Posterior vena cava (tissue), 2 donors: ENCODE measurements around the gene TNPO3. TPM values are rescaled to one million over a fixed set of nuclear protein-coding genes. Genes with fewer than 3 reads are reported as not detected.
A peak's percentile ranks its signal among the peaks of the same experiment; 100 is the strongest.
"Not testable (repeated sequence)": the region's sequence is repeated elsewhere in the genome, so short reads cannot be mapped to it uniquely, and the experiment has no call there.

ENCODE experiments used
- DNase-seq: peaks from one replicate; pipeline ENCODE4 v3.0.0-alpha.2; 2020; ENCODE audit warnings: low spot score
- intact Hi-C, 2 donors: fragments of 100-400 bp; cut with DNase I; formaldehyde crosslinking; loops; one replicate each; pipeline versions ENCODE4 v1.14.1 to v1.14.2; 2022 to 2023
- total RNA-seq, 2 donors: library from RNA; stranded (reverse); fragmentation: NEBNext Ultra II Directional; extraction: Animal tissue kit (Norgen Biotek cat#: 25700); gene quantifications; one replicate each; pipeline ENCODE4 v1.2.1, GENCODE V29; 2021
- donor health status: DM: yes; HTN: yes; CAD: no.
- donor health status: DM: yes; HTN: yes; CAD: no.

TNPO3 gene
- total RNA-seq, 2 donors from 2014 or later = 25.4 to 27.9 TPM

GRCh38 chr7:128945668-128946366, 109.1 kb downstream of the TNPO3 start:
- intact Hi-C loops = no loop called here
- peak; percentile 79 for DNase-seq

GRCh38 chr7:128944487-128945236, 110.2 kb downstream of the TNPO3 start:
- DNase-seq = no peak
- intact Hi-C loops = no loop called here

- intact Hi-C loops, DNase-seq: not testable (repeated sequence)
These were observed 111.7 kb downstream of the TNPO3 start for GRCh38 chr7:128943251-128943650.

- no peak for DNase-seq
These were observed 112.9 kb downstream of the TNPO3 start for GRCh38 chr7:128941946-128942526.

GRCh38 chr7:128941323-128941890, 113.5 kb downstream of the TNPO3 start:
- DNase-seq = no peak
- intact Hi-C loops = no loop called here

More at GRCh38 chr7:128941946-128942526, 112.9 kb downstream of the TNPO3 start:
- intact Hi-C loops = no loop called here

- intact Hi-C loops = no loop called here
- peak; percentile 93 for DNase-seq
These were observed 114.2 kb downstream of the TNPO3 start for GRCh38 chr7:128940494-128941322.

GRCh38 chr7:128939861-128940410, 115.0 kb downstream of the TNPO3 start:
- intact Hi-C loops = no loop called here
- DNase-seq = no peak

- intact Hi-C loops = no loop called here
- no peak for DNase-seq
These were observed 115.6 kb downstream of the TNPO3 start for GRCh38 chr7:128939075-128939860.

- intact Hi-C loops = no loop called here
- DNase-seq = no peak
These were observed 116.3 kb downstream of the TNPO3 start for GRCh38 chr7:128938544-128939074.

GRCh38 chr7:128937647-128938543, 117.0 kb downstream of the TNPO3 start, which contains the start of gene IRF5:
Gene IRF5, plus strand, starts transcription at chr7:128937927. Its CDS starts 4,155 bp downstream, at chr7:128942082.
- intact Hi-C loops = no loop called here
- DNase-seq = peak; percentile 90

- intact Hi-C loops = no loop called here
- no peak for DNase-seq
These were observed 117.7 kb downstream of the TNPO3 start for GRCh38 chr7:128937271-128937646.

- intact Hi-C loops = no loop called here
- DNase-seq = no peak
These were observed 118.1 kb downstream of the TNPO3 start for GRCh38 chr7:128936798-128937197.

- DNase-seq = no peak
- intact Hi-C loops = no loop called here
These were observed 119.6 kb downstream of the TNPO3 start for GRCh38 chr7:128935342-128935730.

GRCh38 chr7:128934361-128935341, 120.3 kb downstream of the TNPO3 start:
- intact Hi-C loops = no loop called here
- DNase-seq = no peak

GRCh38 chr7:128933180-128933891, 121.6 kb downstream of the TNPO3 start:
- intact Hi-C loops = no loop called here
- DNase-seq = peak; percentile 78
